Measurements from ENCODE around the gene ZMYND8. TPM values are rescaled to one million over a fixed set of nuclear protein-coding genes. Genes with fewer than 3 reads are reported as not detected.

ZMYND8 gene
- total and polyA plus RNA-seq, 2 experiments from 2014 or later, result 10.2 to 12.4 TPM

DNA sequence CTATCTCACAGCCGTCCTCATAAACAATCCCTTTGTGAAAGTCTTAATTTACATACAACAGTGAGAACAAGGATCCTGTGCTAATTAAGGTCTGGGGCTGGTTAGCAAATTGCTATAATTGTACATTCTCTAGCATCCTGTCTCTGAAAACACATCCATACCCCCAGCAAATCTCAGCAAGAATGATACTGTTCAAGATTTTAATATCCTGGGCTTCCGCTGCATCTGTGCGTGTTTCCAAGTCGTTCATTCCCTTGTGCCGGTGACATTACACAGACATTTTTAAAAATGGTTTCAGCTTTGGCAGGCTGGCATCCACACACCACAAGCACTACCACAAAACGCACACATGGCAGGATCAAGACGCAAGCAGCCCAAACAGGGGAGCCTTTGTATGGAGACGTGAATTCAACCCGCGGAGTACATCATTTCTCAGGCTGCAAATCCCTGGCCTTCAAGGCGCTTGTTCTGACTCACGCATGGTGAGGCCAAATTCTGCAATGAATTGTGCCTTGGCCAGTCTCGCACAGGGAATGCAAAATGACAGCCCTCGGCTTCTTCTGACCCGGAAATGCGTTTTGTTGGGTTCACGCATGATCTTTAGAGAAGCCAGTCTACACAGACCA lies 20.3 kb downstream of the ZMYND8 start:
- in situ Hi-C loops (cut with MboI), result no loop called here
- no peak for TF ChIP-seq EZH2 (IDR thresholded peaks at IDR 0.05; ENCODE audit: insufficient read depth, poor library complexity, severe bottlenecking)
- no peak for TF ChIP-seq EZH2phosphoT487 (IDR thresholded peaks at IDR 0.05; ENCODE audit: insufficient read depth, low read depth)
- peak overlapping the region; percentile 79 for H3K9ac ChIP-seq
- no peaks in the 10 kb centered on the region for H4K20me1 ChIP-seq (ENCODE audit: insufficient read depth)
- peak overlapping the region; percentile 63 for H3K4me2 ChIP-seq (ENCODE audit: unreplicated experiment)
- H3K9me3 ChIP-seq (ENCODE audit: low read depth), result no peaks in the 10 kb centered on the region
- peak overlapping the region; percentile 51 for H3K4me3 ChIP-seq
- H3K27ac ChIP-seq, result peak overlapping the region; percentile 94
- no peaks in the 10 kb centered on the region for H3K36me3 ChIP-seq (ENCODE audit: low read depth)
- DNase-seq, result peak; percentile 93
- H3K27me3 ChIP-seq (replicated peaks; ENCODE audit: insufficient read depth), result no peaks in the 10 kb centered on the region
- peaks cover 54% of the 10 kb centered on the region for H3K4me1 ChIP-seq (ENCODE audit: insufficient read depth)
- WGBS, 2 experiments (ENCODE audit: low coverage in 1 of 2, low lambda C conversion rate in 2 of 2, missing lambda C conversion rate in 2 of 2), result 3 to 6% methylated on average over 17 of the region's 17 CpGs
- peak overlapping the region; percentile 68 for H2AFZ ChIP-seq
- no peaks in the 10 kb centered on the region for H3K9me2 ChIP-seq (ENCODE audit: insufficient read depth)
- H3K79me2 ChIP-seq (ENCODE audit: insufficient read depth), result peaks cover 62% of the 10 kb centered on the region
- peaks cover 57% of the 10 kb centered on the region for H3F3A ChIP-seq (ENCODE audit: insufficient read depth)

DNA sequence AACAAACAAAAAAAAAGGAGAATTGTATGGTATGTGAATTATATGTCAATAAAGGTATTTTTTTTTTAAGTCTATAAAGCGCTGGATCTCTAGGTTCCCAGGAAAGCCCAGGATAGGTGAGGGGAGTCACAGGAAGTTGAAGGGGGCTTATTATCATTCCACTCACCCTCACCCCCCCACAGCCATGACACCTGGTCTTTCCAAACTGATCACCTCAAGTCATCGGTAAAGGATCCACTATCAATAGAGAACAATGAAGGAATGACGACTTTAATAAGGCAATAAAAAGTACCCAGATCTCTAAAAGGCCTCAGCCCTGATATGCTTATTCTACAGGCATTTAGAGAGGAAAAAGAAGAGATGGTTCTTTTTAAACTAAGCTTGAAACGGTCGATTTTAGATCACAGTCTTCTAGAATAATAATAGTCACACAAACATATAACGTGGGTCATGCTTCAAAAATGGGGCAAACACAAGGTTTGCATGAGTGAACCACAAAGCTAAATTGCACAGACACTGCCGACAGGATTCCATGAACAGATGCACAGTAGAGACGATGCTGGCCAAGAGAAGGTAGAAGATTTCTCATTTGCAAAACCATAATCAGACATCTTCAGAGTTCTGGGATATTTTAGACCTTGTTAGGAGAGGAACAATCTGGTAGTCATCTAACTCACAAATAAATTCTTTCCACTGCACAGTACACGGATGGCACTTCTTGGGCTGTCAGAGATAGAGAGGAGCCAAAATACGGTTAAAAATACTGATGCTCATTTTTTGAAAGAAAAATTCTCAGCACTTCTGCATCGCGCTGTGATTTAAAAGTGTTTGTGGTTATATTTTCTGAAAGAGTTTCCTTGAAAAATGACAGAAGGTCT lies 21.0 kb downstream of the ZMYND8 start:
- no peaks in the 10 kb centered on the region for H3K36me3 ChIP-seq (ENCODE audit: low read depth)
- H3K27ac ChIP-seq, result peak overlapping the region; percentile 94
- no peak for TF ChIP-seq EZH2phosphoT487 (IDR thresholded peaks at IDR 0.05; ENCODE audit: insufficient read depth, low read depth)
- TF ChIP-seq EZH2 (IDR thresholded peaks at IDR 0.05; ENCODE audit: insufficient read depth, poor library complexity, severe bottlenecking), result no peak
- 19 to 21% methylated on average over 12 of the region's 12 CpGs for WGBS, 2 experiments (ENCODE audit: low coverage in 1 of 2, low lambda C conversion rate in 2 of 2, missing lambda C conversion rate in 2 of 2)
- H3K9ac ChIP-seq, result peak overlapping the region; percentile 79
- H3K4me1 ChIP-seq (ENCODE audit: insufficient read depth), result peaks cover 60% of the 10 kb centered on the region
- H2AFZ ChIP-seq, result peak overlapping the region; percentile 68
- H3K9me3 ChIP-seq (ENCODE audit: low read depth), result no peaks in the 10 kb centered on the region
- peak overlapping the region; percentile 51 for H3K4me3 ChIP-seq
- no peaks in the 10 kb centered on the region for H3K27me3 ChIP-seq (replicated peaks; ENCODE audit: insufficient read depth)
- DNase-seq, result peak; percentile 70
- peaks cover 61% of the 10 kb centered on the region for H3K79me2 ChIP-seq (ENCODE audit: insufficient read depth)
- peaks cover 65% of the 10 kb centered on the region for H3F3A ChIP-seq (ENCODE audit: insufficient read depth)
- in situ Hi-C loops (cut with MboI), result no loop called here
- peak overlapping the region; percentile 63 for H3K4me2 ChIP-seq (ENCODE audit: unreplicated experiment)
- no peaks in the 10 kb centered on the region for H3K9me2 ChIP-seq (ENCODE audit: insufficient read depth)
- no peaks in the 10 kb centered on the region for H4K20me1 ChIP-seq (ENCODE audit: insufficient read depth)

DNA sequence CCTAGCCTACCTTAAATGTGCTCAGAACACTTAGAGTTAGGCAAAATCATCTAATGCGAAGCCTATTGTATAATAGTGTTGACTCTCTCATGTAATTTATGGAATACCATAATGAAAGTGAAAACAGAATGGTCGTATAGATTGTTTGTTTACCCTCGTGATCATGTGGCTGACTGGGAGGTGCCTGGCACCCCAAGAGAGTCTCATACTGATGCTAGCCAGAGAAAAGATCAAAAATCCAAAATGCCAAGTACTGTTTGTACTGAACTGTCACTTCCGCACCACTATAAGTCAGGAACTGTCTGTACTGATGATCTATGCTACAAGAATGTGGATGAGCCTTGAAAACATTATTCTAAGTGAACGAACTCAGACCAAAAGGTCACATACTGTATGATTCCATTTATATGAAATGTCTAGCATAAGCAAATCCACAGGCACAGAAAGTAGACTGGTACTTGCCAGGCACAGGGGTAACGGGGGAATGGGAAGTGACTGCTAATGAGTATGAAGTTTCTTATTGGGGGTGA lies 22.4 kb downstream of the ZMYND8 start:
- Histone ChIP-seq H3K9ac (peak overlapping the region; percentile 79), H3K4me3 (peak overlapping the region; percentile 55), H3K9me2 (ENCODE audit: insufficient read depth) (no peaks in the 10 kb centered on the region), H3K4me2 (ENCODE audit: unreplicated experiment) (peak overlapping the region; percentile 63), H3K9me3 (ENCODE audit: low read depth) (no peaks in the 10 kb centered on the region), H3K79me2 (ENCODE audit: insufficient read depth) (peaks cover 59% of the 10 kb centered on the region), H2AFZ (no peak overlapping the region), H3K27ac (peak overlapping the region; percentile 94), H3K36me3 (ENCODE audit: low read depth) (no peaks in the 10 kb centered on the region), H4K20me1 (ENCODE audit: insufficient read depth) (no peaks in the 10 kb centered on the region), H3K27me3 (replicated peaks; ENCODE audit: insufficient read depth) (no peaks in the 10 kb centered on the region), H3K4me1 (ENCODE audit: insufficient read depth) (peaks cover 64% of the 10 kb centered on the region), H3F3A (ENCODE audit: insufficient read depth) (peaks cover 67% of the 10 kb centered on the region)
- WGBS, 2 experiments (ENCODE audit: low coverage in 1 of 2, low lambda C conversion rate in 2 of 2, missing lambda C conversion rate in 2 of 2), result 4 to 6% methylated on average over 6 of the region's 6 CpGs
- in situ Hi-C loops (cut with MboI), result no loop called here
- TF ChIP-seq EZH2 (IDR thresholded peaks at IDR 0.05; ENCODE audit: insufficient read depth, poor library complexity, severe bottlenecking), result no peak
- TF ChIP-seq EZH2phosphoT487 (IDR thresholded peaks at IDR 0.05; ENCODE audit: insufficient read depth, low read depth), result no peak
- peak; percentile 92 for DNase-seq

DNA sequence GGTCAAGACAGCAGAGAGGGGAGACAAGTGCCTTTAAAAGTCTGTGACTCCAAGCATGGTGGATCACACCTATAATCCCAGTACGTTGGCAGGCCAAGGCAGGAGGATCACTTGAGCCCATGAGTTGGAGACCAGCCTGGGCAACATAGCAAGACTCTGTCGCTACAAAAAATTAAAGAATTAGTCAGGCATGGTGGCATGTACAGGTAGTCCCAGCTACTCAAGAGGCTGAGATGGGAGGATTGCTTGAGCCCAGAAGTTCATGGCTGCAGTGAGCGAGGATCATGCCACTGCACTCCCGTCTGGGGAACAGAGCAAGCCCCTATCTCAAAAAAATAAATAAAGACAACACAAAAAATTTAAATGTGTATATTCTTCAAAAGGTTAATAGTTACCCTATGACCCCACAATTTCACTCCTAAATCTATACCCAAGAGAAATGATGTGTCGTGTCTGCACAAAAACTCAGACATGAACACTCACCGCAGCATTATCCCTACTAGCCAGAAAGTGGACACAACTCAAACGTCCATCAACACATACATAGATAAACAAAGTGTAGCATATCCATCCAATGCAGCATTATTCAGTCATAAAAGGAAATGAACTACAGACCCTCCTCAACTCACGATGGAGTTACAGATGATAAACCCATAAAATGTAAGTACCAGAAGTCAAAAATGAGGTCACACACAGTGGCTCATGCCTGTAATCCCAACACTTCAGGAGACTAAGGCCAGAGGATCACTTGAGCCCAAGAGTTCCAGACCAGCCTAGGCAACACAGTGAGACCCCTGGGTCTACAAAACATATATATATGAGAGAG lies 23.9 kb downstream of the ZMYND8 start:
- no peaks in the 10 kb centered on the region for H3K36me3 ChIP-seq (ENCODE audit: low read depth)
- H3K9me2 ChIP-seq (ENCODE audit: insufficient read depth), result no peaks in the 10 kb centered on the region
- no peak overlapping the region for H2AFZ ChIP-seq
- no peak overlapping the region for H3K4me2 ChIP-seq (ENCODE audit: unreplicated experiment)
- no peak overlapping the region for H3K9ac ChIP-seq
- H3K27me3 ChIP-seq (replicated peaks; ENCODE audit: insufficient read depth), result no peaks in the 10 kb centered on the region
- no peak overlapping the region for H3K4me3 ChIP-seq
- DNase-seq, result no peak
- no peaks in the 10 kb centered on the region for H3K9me3 ChIP-seq (ENCODE audit: low read depth)
- H3F3A ChIP-seq (ENCODE audit: insufficient read depth), result peaks cover 66% of the 10 kb centered on the region
- WGBS, 2 experiments (ENCODE audit: low coverage in 1 of 2, low lambda C conversion rate in 2 of 2, missing lambda C conversion rate in 2 of 2), result 92 to 93% methylated on average over 8 of the region's 8 CpGs
- in situ Hi-C loops (cut with MboI), result no loop called here
- H4K20me1 ChIP-seq (ENCODE audit: insufficient read depth), result no peaks in the 10 kb centered on the region
- peak overlapping the region; percentile 94 for H3K27ac ChIP-seq
- no peak for TF ChIP-seq EZH2phosphoT487 (IDR thresholded peaks at IDR 0.05; ENCODE audit: insufficient read depth, low read depth)
- peaks cover 59% of the 10 kb centered on the region for H3K79me2 ChIP-seq (ENCODE audit: insufficient read depth)
- H3K4me1 ChIP-seq (ENCODE audit: insufficient read depth), result peaks cover 64% of the 10 kb centered on the region

Data from GM23248 (cell line).